ENCODE results near the gene GPR146.
"Not testable (repeated sequence)": the region's sequence is repeated elsewhere in the genome, so short reads cannot be mapped to it uniquely, and the experiment has no call there.

The GPR146 gene

DNA sequence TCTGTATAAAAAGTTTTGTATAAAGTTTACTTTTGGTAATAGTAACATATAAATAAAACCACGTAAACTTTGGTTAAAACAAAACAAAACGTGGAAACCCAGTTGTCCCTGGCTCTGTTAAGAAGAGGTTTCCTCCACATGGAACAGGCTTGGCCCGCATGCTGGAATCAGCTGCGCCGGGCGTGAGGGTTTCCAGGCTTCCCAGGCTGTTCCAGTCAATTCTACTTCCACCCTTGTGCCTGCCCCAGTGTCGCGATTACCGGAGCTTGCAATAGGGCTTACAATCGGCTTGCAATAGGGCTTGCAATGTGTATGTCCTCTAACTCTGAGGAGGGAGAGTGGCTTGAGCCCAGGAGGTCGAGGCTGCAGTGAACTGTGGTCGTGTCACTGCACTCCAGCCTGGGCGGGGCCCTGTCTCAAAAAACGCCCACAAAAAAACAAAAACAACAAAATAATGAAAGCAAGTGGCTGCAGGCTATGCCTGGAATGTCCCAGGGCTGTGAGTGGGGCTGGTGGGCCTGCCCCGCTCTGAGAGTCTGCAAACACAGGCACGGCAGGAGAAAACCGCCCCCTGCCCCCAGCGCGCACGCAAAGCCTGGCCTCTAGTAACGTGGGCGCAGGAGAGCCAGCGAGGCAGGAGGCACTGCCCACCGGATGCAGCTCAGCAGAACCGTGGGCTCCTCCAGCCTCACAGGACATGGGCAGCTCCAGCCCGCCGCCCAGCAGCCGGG is 45.0 kb upstream of the GPR146 start:
- H3K4me3 ChIP-seq (ENCODE audit: low read depth, low read length) = no peak overlapping the region
- H3K36me3 ChIP-seq = peaks cover 27% of the 10 kb centered on the region
- no peaks in the 10 kb centered on the region for H3K9me3 ChIP-seq
- no peaks in the 10 kb centered on the region for H3K4me1 ChIP-seq
- no peaks in the 10 kb centered on the region for H3K27me3 ChIP-seq
- TF ChIP-seq, protein P1, sequence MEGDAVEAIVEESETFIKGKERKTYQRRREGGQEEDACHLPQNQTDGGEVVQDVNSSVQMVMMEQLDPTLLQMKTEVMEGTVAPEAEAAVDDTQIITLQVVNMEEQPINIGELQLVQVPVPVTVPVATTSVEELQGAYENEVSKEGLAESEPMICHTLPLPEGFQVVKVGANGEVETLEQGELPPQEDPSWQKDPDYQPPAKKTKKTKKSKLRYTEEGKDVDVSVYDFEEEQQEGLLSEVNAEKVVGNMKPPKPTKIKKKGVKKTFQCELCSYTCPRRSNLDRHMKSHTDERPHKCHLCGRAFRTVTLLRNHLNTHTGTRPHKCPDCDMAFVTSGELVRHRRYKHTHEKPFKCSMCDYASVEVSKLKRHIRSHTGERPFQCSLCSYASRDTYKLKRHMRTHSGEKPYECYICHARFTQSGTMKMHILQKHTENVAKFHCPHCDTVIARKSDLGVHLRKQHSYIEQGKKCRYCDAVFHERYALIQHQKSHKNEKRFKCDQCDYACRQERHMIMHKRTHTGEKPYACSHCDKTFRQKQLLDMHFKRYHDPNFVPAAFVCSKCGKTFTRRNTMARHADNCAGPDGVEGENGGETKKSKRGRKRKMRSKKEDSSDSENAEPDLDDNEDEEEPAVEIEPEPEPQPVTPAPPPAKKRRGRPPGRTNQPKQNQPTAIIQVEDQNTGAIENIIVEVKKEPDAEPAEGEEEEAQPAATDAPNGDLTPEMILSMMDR (IDR thresholded peaks at IDR 0.05; ENCODE audit: low read depth, low read length) = no peak
- DNase-seq = no peak

DNA sequence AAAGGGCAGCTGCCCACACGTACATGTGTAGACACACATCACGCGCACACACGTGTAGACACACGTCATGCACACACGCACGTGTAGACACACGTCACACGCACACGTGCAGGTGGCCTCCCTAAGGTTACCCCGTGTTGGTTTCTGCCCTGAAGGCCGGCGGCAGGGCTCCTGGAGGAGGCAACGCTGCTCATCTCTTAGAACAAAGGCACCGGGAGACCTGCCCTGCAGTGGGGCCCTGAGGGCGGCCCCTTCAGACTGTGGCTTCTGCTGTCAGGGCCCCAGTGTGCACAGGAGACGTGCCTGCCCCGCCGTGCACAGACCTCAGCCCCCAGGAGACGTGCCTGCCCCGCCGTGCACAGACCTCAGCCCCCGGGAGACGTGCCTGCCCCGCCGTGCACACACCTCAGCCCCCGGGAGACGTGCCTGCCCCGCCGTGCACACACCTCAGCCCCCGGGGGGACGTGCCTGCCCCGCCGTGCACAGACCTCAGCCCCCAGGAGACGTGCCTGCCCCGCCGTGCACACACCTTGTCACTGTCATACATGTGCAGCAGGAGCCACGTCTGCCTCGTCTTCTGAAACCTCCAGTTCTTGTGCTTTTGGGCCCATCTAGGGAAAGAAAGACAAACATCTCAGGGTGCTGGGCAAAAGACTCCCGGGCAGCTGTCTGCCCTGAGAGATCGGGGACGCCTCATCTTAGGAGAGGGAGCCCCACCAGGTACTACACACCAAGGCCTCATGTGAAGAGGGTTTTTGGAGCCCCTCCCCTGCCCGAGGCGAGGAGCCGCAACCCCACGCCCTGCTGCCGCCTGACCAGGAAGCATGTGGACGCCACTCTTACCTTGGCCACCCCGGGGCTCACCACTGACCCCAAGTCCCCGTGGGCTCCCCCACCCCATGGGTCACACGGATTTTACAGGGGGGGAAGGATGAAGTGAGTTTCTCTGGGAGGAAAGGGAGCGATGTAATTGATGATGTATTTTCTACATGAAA is 44.1 kb upstream of the GPR146 start:
- Histone ChIP-seq H3K27me3 (no peaks in the 10 kb centered on the region), H3K4me3 (ENCODE audit: low read depth, low read length) (no peak overlapping the region), H3K36me3 (peaks cover 27% of the 10 kb centered on the region), H3K9me3 (no peaks in the 10 kb centered on the region), H3K4me1 (no peaks in the 10 kb centered on the region)
- DNase-seq = no peak
- TF ChIP-seq, protein P1 (IDR thresholded peaks at IDR 0.05; ENCODE audit: low read depth, low read length) = no peak

DNA sequence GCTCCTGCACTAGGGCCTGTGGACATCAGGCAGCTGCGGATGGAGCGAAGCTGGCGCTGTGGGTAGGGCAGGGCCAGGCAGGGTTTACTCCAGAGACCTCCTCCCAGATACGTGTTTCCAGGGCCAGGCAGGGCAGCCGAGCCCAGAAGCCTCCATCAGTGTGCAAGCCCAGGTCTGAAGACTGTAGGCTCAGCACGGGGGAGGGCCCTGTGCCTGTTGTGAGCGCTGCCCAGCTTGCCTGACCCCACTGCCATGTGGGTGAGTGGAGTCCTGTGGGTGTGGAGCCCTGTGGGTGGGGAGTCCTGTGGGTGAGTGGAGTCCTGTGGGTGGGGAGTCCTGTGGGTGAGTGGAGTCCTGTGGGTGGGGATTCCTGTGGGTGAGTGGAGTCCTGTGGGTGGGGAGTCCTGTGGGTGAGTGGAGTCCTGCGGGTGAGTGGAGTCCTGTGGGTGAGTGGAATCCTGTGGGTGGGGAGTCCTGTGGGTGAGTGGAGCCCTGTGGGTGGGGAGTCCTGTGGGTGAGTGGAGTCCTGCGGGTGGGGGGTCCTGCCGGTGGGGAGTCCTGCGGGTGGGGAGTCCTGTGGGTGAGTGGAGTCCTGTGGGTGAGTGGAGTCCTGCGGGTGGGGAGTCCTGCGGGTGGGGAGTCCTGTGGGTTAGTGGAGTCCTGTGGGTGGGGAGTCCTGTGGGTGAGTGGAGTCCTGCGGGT is 43.1 kb upstream of the GPR146 start:
- DNase-seq = peak; percentile 63
- not testable (repeated sequence) for H3K4me3 ChIP-seq (ENCODE audit: low read depth, low read length); H3K9me3 ChIP-seq; H3K4me1 ChIP-seq; H3K27me3 ChIP-seq
- peaks cover 22% of the 10 kb centered on the region for H3K36me3 ChIP-seq

DNA sequence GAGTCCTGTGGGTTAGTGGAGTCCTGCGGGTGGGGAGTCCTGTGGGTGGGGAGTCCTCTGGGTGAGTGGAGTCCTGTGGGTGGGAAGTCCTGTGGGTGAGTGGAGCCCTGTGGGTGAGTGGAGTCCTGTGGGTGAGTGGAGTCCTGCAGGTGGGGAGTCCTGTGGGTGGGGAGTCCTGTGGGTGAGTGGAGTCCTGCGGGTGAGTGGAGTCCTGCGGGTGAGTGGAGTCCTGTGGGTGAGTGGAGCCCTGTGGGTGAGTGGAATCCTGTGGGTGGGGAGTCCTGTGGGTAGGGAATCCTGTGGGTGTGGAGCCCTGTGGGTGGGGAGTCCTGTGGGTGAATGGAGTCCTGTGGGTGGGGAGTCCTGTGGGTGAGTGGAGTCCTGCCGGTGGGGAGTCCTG is 42.3 kb upstream of the GPR146 start:
- not testable (repeated sequence) for DNase-seq; H3K9me3 ChIP-seq; H3K27me3 ChIP-seq; H3K4me1 ChIP-seq; H3K4me3 ChIP-seq (ENCODE audit: low read depth, low read length)
- peaks cover 20% of the 10 kb centered on the region for H3K36me3 ChIP-seq

DNA sequence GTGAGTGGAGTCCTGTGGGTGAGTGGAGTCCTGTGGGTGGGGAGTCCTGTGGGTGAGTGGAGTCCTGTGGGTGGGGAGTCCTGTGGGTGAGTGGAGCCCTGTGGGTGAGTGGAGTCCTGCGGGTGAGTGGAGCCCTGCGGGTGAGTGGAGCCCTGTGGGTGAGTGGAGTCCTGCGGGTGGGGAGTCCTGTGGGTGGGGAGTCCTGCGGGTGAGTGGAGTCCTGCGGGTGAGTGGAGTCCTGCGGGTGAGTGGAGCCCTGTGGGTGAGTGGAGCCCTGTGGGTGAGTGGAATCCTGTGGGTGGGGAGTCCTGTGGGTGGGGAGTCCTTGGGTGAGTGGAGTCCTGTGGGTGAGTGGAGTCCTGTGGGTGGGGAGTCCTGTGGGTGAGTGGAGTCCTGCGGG is 41.9 kb upstream of the GPR146 start:
- H3K36me3 ChIP-seq = peaks cover 20% of the 10 kb centered on the region
- not testable (repeated sequence) for H3K4me1 ChIP-seq; DNase-seq; H3K27me3 ChIP-seq; H3K9me3 ChIP-seq; H3K4me3 ChIP-seq (ENCODE audit: low read depth, low read length)

DNA sequence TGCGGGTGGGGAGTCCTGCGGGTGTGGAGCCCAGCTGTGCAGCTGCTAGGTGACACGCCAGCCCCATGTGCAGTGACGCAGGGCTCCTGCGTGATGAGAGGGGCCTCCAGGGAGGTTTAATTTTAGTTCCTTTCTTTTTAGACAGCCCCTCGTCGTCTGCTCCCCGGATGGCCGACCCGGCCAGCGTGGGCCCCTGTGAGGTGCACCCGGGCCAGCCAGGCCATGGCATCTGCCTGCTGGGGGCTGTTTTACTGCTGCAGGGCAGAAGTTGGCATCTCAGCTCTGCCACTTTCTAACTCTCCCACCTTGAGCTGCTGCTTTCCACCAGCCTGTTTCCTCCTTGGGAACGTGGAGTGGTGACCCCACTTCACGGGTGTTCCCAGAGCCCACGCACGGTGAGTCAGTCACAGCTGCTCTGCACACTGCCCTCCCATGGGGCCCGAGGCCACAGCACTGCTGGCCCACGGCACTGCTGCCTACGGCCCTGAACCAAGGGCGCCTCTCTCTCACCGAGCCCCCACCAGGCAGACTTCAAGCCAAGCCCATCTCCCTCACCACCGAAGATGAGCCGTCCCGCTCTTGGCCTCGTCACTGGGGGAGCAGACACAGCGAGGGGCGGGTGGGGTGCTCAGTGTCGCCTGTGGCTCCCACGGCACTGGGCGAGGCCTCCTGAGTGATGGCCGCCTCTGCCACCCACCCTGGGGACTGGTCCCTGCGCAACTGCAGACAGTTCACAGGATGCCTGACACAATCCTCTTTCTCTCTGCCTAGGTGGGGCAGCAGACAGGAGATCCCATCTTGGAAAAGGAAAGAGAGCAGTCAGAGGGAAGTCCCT is 40.1 kb upstream of the GPR146 start:
- TF ChIP-seq, protein P1 (IDR thresholded peaks at IDR 0.05; ENCODE audit: low read depth, low read length) = no peak
- peaks cover 16% of the 10 kb centered on the region for H3K36me3 ChIP-seq
- H3K27me3 ChIP-seq = no peaks in the 10 kb centered on the region
- H3K4me1 ChIP-seq = no peaks in the 10 kb centered on the region
- H3K9me3 ChIP-seq = no peaks in the 10 kb centered on the region
- DNase-seq = no peak
- H3K4me3 ChIP-seq (ENCODE audit: low read depth, low read length) = no peak overlapping the region

DNA sequence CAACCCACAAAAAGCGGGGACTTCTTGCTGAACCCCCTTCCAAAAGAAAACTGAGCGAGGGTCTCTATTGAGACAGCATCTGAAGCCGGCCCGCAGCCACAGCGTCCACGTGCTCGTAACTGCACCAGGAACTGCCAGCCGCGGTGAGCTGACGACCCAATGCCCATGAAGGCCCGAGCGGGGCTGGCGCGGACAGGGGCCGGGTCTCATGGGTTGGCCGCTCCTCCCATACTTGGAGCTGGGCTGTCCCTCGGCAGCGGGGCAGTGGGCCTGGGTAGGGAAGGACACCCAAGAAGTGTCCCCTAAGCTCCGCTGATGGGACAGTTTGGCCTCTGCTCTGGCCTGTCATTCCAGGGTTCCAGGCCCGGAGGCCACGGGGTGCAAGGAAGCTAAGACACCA is 39.0 kb upstream of the GPR146 start:
- TF ChIP-seq, protein P1 (IDR thresholded peaks at IDR 0.05; ENCODE audit: low read depth, low read length) = no peak

More for the DNA sequence above, 39.0 kb upstream of the GPR146 start:
- no peaks in the 10 kb centered on the region for H3K4me1 ChIP-seq
- no peaks in the 10 kb centered on the region for H3K27me3 ChIP-seq
- DNase-seq = no peak
- no peaks in the 10 kb centered on the region for H3K9me3 ChIP-seq
- H3K36me3 ChIP-seq = peaks cover 19% of the 10 kb centered on the region
- H3K4me3 ChIP-seq (ENCODE audit: low read depth, low read length) = no peak overlapping the region

Measured in BE2C (cell line).